PFSK-1 (cell line): ENCODE results near the gene SNX30.

Source experiments
- POLR2AphosphoS5 ChIP-seq: IDR thresholded peaks from 2 replicates; pipeline ENCODE4 v1.6.1; 2012; ENCODE audit warnings: low read depth, mild to moderate bottlenecking, control low read depth, low read length, moderate library complexity
- REST ChIP-seq, 2 experiments: IDR thresholded peaks; 2 replicates each; pipeline versions ENCODE4 v1.6.1 to v1.8.0; 2011 to 2012; ENCODE audit warnings: low read depth in 2 of 2, low read length in 2 of 2, control low read depth in 1 of 2, inconsistent platforms in 1 of 2, mild to moderate bottlenecking in 1 of 2, moderate library complexity in 1 of 2; ENCODE audit not compliant: insufficient read depth in 1 of 2
- TAF1 ChIP-seq: IDR thresholded peaks from 2 replicates; pipeline ENCODE4 v1.6.1; 2012; ENCODE audit warnings: low read length, control low read depth, borderline replicate concordance; ENCODE audit not compliant: insufficient read depth

GRCh38 chr9:112850840-112851239 is 100.3 kb downstream of the SNX30 start:
- TF ChIP-seq REST (IDR thresholded peaks at IDR 0.05; ENCODE audit: insufficient read depth in 1 of 2, low read depth in 2 of 2, low read length in 2 of 2) (no peak), TAF1 (no peak), POLR2AphosphoS5 (no peak)
